IMR-90 (cell line): ENCODE results near the gene ALLC. TPM values are rescaled to one million over a fixed set of nuclear protein-coding genes. Genes with fewer than 3 reads are reported as not detected.
"Not testable (repeated sequence)": the region's sequence is repeated elsewhere in the genome, so short reads cannot be mapped to it uniquely, and the experiment has no call there.

Experiments
- ATAC-seq: fragments of 200-7000 bp; cut with Tn5 transposase; 2 replicates; pipeline ENCODE4 v1.9.1; 2020; ENCODE audit warnings: low read depth, mild to moderate bottlenecking, moderate library complexity
- BruUV-seq: library from RNA; stranded (reverse); fragments of 400-500 nt; replicated peaks from 2 replicates; lab custom pipeline; 2021; lab: Mats Ljungman, UMichigan
- CTCF ChIA-PET: fragments of 300-600 bp; formaldehyde crosslinking; extraction: SDS; loops from one replicate; lab custom pipeline; 2021; ENCODE audit warnings: antibody characterized with exemption; lab: Yijun Ruan, JAX
- POLR2A ChIA-PET: fragments of 300-600 bp; sonication (Branson Sonifier 250); formaldehyde crosslinking; loops from one replicate; lab custom pipeline; 2022; ENCODE audit warnings: antibody characterized with exemption; ENCODE audit not compliant: unreplicated experiment; lab: Charles Lee
- DNase-seq: peaks from one replicate; pipeline ENCODE4 v3.0.0; 2013
- H2AFZ ChIP-seq: replicated peaks from 2 replicates; pipeline ENCODE3; 2013; ENCODE audit warnings: low read length, mild to moderate bottlenecking; ENCODE audit not compliant: poor library complexity
- H2AK5ac ChIP-seq: 2 replicates; pipeline ENCODE4 v1.6.1; 2013; ENCODE audit warnings: low read depth, low read length, inconsistent platforms
- H2AK9ac ChIP-seq: replicated peaks from 2 replicates; pipeline ENCODE3; 2013; ENCODE audit warnings: mild to moderate bottlenecking, low read depth, low read length, moderate library complexity; ENCODE audit not compliant: poor library complexity
- H2BK120ac ChIP-seq: 2 replicates; pipeline ENCODE4 v1.6.1; 2013; ENCODE audit warnings: low read depth, low read length, inconsistent platforms
- H2BK15ac ChIP-seq: 3 replicates; pipeline ENCODE4 v1.6.1; 2013; ENCODE audit warnings: low read depth, low read length, inconsistent platforms
- H2BK20ac ChIP-seq: 2 replicates; pipeline ENCODE4 v1.6.1; 2013; ENCODE audit warnings: low read depth, mild to moderate bottlenecking, inconsistent platforms, low read length, moderate library complexity
- H2BK5ac ChIP-seq: 2 replicates; pipeline ENCODE4 v1.6.1; 2013; ENCODE audit warnings: mild to moderate bottlenecking, low read depth, low read length, inconsistent platforms; ENCODE audit not compliant: poor library complexity, severe bottlenecking
- H3K14ac ChIP-seq: replicated peaks from 2 replicates; pipeline ENCODE4 v1.6.1; 2013; ENCODE audit warnings: low read depth, low read length, inconsistent platforms
- H3K18ac ChIP-seq: 2 replicates; pipeline ENCODE4 v1.6.1; 2013; ENCODE audit warnings: low read depth, low read length, control low read depth
- H3K23ac ChIP-seq: 2 replicates; pipeline ENCODE4 v1.6.1; 2013; ENCODE audit warnings: low read depth, low read length, inconsistent platforms
- H3K27ac ChIP-seq: 2 replicates; pipeline ENCODE4 v1.5.1; 2013; ENCODE audit warnings: mild to moderate bottlenecking, control low read depth, low read length; ENCODE audit not compliant: insufficient read depth
- H3K27me3 ChIP-seq: 2 replicates; pipeline ENCODE4 v1.6.1; 2013; ENCODE audit warnings: low read length; ENCODE audit not compliant: control insufficient read depth, insufficient read depth
- H3K36me3 ChIP-seq: 2 replicates; pipeline ENCODE4 v1.6.1; 2013; ENCODE audit warnings: low read length, mixed read lengths; ENCODE audit not compliant: control insufficient read depth, insufficient read depth
- H3K4ac ChIP-seq: 2 replicates; pipeline ENCODE4 v1.6.1; 2013; ENCODE audit warnings: low read depth, low read length, inconsistent platforms
- H3K4me1 ChIP-seq: 2 replicates; pipeline ENCODE4 v1.6.1; 2013; ENCODE audit warnings: low read length, mixed read lengths; ENCODE audit not compliant: control insufficient read depth, insufficient read depth
- H3K4me2 ChIP-seq: 2 replicates; pipeline ENCODE4 v1.6.1; 2013; ENCODE audit warnings: low read depth, mild to moderate bottlenecking, control low read depth, low read length, moderate library complexity
- H3K4me3 ChIP-seq: 2 replicates; pipeline ENCODE4 v1.5.1; 2013; ENCODE audit warnings: low read depth, mild to moderate bottlenecking, control low read depth, low read length, moderate library complexity; ENCODE audit not compliant: insufficient read depth
- H3K56ac ChIP-seq: 2 replicates; pipeline ENCODE4 v1.6.1; 2013; ENCODE audit warnings: low read length, inconsistent platforms; ENCODE audit not compliant: insufficient read depth; ENCODE audit errors: extremely low read depth
- H3K79me1 ChIP-seq, 2 experiments: 2 replicates each; pipeline ENCODE4 v1.6.1; 2013; ENCODE audit warnings: low read length in 2 of 2, inconsistent platforms in 1 of 2, low read depth in 1 of 2
- H3K9ac ChIP-seq: 2 replicates; pipeline ENCODE4 v1.6.1; 2013; ENCODE audit warnings: low read depth, low read length, control low read depth
- H3K9me1 ChIP-seq: 2 replicates; pipeline ENCODE4 v1.6.1; 2013; ENCODE audit warnings: low read length, inconsistent platforms; ENCODE audit not compliant: insufficient read depth
- H3K9me3 ChIP-seq: 2 replicates; pipeline ENCODE4 v1.6.1; 2013; ENCODE audit warnings: low read length; ENCODE audit not compliant: control insufficient read depth, insufficient read depth
- H4K20me1 ChIP-seq: 2 replicates; pipeline ENCODE4 v1.6.1; 2013; ENCODE audit warnings: low read length, inconsistent platforms; ENCODE audit not compliant: insufficient read depth
- H4K5ac ChIP-seq: 2 replicates; pipeline ENCODE4 v1.6.1; 2013; ENCODE audit warnings: mild to moderate bottlenecking, low read depth, low read length, control low read depth
- H4K8ac ChIP-seq, 2 experiments: 2 replicates each; pipeline ENCODE4 v1.6.1; 2013; ENCODE audit warnings: low read depth in 2 of 2, low read length in 2 of 2, control low read depth in 1 of 2, inconsistent platforms in 1 of 2
- H4K91ac ChIP-seq: 2 replicates; pipeline ENCODE4 v1.6.1; 2013; ENCODE audit warnings: low read depth, low read length, inconsistent platforms; ENCODE audit not compliant: insufficient read depth
- WGBS, 2 experiments: methylation state at CpG; one replicate each; pipeline versions ENCODE4 v1.1.5 to v1.1.7; 2013; ENCODE audit warnings: missing lambda C conversion rate in 2 of 2; ENCODE audit not compliant: insufficient read length in 1 of 2; ENCODE audit errors: extremely low coverage in 2 of 2; 5-methylcytosine and 5-hydroxymethylcytosine counted together
- dilution Hi-C: fragments of 300-500 bp; cut with HindIII; formaldehyde crosslinking; loops from one replicate; pipeline ENCODE4 v1.14.3; 2018; ENCODE audit warnings: low sequenced_read_pairs; ENCODE audit not compliant: unreplicated experiment
- in situ Hi-C: fragments of 300-500 bp; cut with MboI; formaldehyde crosslinking; loops from 3 replicates; pipeline ENCODE4 v1.14.3; 2019; ENCODE audit warnings: low sequenced_read_pairs, inconsistent platforms, mixed read lengths
- intact Hi-C: fragments of 100-400 bp; cut with micrococcal nuclease; formaldehyde crosslinking; loops from 2 replicates; pipeline ENCODE4 v1.10.0; 2022
- polyA plus RNA-seq, 3 experiments: library from polyadenylated mRNA; depleted of rRNA; stranded (reverse); fragments of >200 nt; gene quantifications; 2 replicates each; pipeline ENCODE4 v1.2.3, GENCODE V29; 2012; ENCODE audit warnings: low replicate concordance in 1 of 3
- total RNA-seq: library from RNA; depleted of rRNA; stranded (reverse); fragments of >200 nt; gene quantifications from 2 replicates; pipeline ENCODE4 v1.2.3, GENCODE V29; 2012

The ALLC gene
- total and polyA plus RNA-seq, 2 of the 4 experiments (the other 2 are of a cell fraction): not detected

DNA sequence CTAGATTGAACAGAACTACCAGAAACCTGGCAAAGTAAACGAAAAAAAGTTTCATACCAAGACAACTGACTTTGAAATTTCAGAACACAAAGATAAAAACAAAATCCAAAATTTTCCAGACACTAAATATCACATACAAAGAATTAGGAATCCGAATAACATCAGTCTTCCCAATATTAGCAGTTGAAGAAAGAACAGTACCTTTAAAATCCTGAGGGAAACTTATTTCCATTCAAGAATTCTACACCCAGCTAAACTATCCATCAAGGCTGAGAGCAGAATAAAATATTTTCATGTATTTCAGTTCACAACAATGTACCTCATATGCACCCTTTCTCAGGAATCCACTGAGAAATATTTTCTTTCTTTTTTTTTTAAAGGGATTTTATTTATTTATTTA, 43.3 kb upstream of the ALLC start:
- H4K8ac ChIP-seq, H2AFZ ChIP-seq, H3K27ac ChIP-seq, H2AK9ac ChIP-seq, H4K91ac ChIP-seq, H3K9me1 ChIP-seq, H3K56ac ChIP-seq, H3K23ac ChIP-seq, CTCF ChIA-PET, H2BK15ac ChIP-seq, H3K4ac ChIP-seq, H3K36me3 ChIP-seq, H4K5ac ChIP-seq, H3K18ac ChIP-seq, H4K20me1 ChIP-seq, H3K27me3 ChIP-seq, ATAC-seq, H2BK5ac ChIP-seq, DNase-seq, H2BK20ac ChIP-seq, H3K4me1 ChIP-seq, H3K9ac ChIP-seq, H3K4me2 ChIP-seq, H3K79me1 ChIP-seq, H2AK5ac ChIP-seq, in situ Hi-C loops, POLR2A ChIA-PET, dilution Hi-C loops, H3K14ac ChIP-seq, BruUV-seq, H3K4me3 ChIP-seq, H3K9me3 ChIP-seq, H2BK120ac ChIP-seq, intact Hi-C loops: not testable (repeated sequence)
- no CpG with 5 or more reads among the region's 2 CpGs for WGBS, 2 experiments

DNA sequence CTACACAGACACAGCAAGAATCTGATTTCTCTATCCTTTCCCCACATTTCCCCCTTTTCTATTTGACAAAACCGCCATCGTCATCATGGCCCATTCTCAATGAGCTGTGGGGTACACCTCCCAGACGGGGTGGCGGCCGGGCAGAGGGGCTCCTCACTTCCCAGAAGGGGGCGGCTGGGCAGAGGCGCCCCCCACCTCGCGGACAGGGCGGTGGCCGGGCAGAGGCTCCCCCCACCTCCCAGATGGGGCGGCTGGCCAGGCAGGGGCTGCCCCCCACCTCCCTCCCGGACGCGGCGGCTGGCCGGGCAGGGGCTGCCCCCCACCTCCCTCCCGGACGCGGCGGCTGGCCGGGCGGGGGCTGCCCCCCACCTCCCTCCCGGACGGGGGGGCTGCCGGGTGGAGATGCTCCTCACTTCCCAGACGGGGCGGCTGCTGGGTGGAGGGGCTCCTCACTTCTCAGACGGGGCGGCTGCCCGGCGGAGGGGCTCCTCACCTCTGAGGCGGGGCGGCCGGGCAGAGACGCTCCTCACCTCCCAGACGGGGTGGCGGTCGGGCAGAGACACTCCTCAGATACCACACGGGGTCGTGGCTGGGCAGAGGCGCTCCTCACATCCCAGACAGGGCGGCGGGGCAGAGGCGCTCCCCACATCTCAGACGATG, 42.3 kb upstream of the ALLC start:
- H3K18ac ChIP-seq, H2BK120ac ChIP-seq, H4K8ac ChIP-seq, H3K9me3 ChIP-seq, BruUV-seq, H3K27ac ChIP-seq, in situ Hi-C loops, H3K9me1 ChIP-seq, POLR2A ChIA-PET, H4K91ac ChIP-seq, H2BK15ac ChIP-seq, H2BK20ac ChIP-seq, intact Hi-C loops, H2AK5ac ChIP-seq, H3K56ac ChIP-seq, H4K20me1 ChIP-seq, H3K4me1 ChIP-seq, H3K36me3 ChIP-seq, H2AK9ac ChIP-seq, H3K27me3 ChIP-seq, H3K9ac ChIP-seq, H3K4me2 ChIP-seq, H2AFZ ChIP-seq, H3K14ac ChIP-seq, H3K23ac ChIP-seq, H4K5ac ChIP-seq, DNase-seq, ATAC-seq, H2BK5ac ChIP-seq, dilution Hi-C loops, H3K4ac ChIP-seq, CTCF ChIA-PET, H3K79me1 ChIP-seq, H3K4me3 ChIP-seq: not testable (repeated sequence)
- no CpG with 5 or more reads among the region's 46 CpGs for WGBS, 2 experiments
